Endometrial microvascular endothelial cells (primary cell): ENCODE measurements around the gene PPP1R12B. TPM values are rescaled to one million over a fixed set of nuclear protein-coding genes. Genes with fewer than 3 reads are reported as not detected.
"Not testable (repeated sequence)": the region's sequence is repeated elsewhere in the genome, so short reads cannot be mapped to it uniquely, and the experiment has no call there.

Experiments used
- in situ Hi-C: cut with HindIII; loops from 2 replicates; pipeline ENCODE4 v1.10.0; 2017; ENCODE audit warnings: low sequenced_read_pairs, low pct_unique_long_range_greater_than_20kb; ENCODE audit errors: inconsistent ontology term
- total RNA-seq: library from RNA; depleted of rRNA; stranded (reverse); fragments of >200 nt; gene quantifications from one replicate; pipeline ENCODE4 v1.2.3, GENCODE V29; 2015; ENCODE audit errors: inconsistent ontology term

Gene PPP1R12B
- total RNA-seq, 1 donor from 2014 or later = 6.8 TPM

DNA sequence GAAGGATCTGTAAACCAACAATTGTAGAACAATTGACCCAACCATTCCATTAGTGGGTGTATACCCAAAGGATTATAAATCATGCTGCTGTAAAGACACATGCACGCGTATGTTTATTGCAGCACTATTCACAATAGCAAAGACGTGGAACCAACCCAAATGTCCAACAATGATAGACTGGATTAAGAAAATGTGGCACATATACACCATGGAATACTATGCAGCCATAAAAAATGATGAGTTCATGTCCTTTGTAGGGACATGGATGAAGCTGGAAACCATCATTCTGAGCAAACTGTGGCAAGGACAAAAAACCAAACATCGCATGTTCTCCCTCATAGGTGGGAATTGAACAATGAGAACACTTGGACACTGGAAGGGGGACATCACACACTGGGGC lies 33.4 kb downstream of the PPP1R12B start:
- in situ Hi-C loops = not testable (repeated sequence)

DNA sequence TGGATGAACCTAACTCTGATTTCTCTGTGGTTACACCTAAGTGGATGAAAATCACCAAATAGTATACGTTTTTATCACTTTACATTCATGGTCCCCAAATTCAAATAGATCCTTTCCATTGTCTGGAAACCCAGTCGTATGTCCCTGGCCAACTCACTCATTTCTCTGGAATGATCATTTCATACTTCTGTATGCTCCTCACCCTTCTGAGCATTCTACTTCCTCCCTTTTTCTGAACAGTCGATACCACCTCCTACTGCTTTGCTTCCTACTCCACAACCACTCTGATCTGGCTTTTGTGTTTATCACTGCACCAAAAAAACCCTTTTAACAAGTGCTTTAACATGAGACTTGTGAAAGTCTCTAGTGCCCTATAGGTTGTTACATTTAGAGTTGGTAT lies 47.3 kb downstream of the PPP1R12B start:
- in situ Hi-C loops = not testable (repeated sequence)

DNA sequence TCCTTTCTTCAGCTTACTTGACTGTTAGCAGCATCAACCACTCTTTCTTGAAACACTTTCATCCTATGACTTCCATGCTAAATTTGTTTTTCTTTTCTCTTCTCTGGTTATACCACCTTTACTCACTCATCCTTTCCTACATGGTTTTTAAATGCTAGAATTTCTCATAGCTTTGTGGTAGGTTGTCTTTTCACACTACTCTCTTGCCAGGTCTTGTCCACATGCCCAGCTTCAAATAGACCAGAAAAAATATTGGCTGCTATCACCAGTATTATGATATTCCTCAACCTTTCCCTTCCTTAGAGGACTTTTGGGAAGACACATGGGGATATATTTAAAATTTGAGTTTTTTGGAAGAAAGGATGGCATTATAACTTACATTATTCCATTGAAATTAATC lies 48.8 kb downstream of the PPP1R12B start:
- in situ Hi-C loops = no loop called here

DNA sequence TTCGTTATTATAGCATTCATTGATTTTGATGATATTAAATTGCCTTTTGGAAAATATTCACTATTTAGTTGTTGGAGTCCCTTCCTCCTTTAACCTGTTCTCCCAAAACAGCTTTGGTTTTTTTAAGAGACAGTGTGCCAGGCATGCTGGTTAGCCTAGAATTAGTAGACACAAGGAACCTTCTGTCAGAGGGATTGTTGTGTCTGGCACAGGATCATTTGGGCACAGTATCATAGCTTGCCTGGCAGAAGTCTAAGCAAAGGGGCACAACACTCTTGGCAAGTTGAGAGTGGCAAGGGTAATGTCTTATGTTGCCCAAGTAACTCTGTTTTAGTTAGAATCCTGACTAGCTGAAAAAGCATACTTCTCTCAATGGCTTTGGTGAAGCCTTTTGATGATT lies 49.9 kb downstream of the PPP1R12B start:
- in situ Hi-C loops = not testable (repeated sequence)

DNA sequence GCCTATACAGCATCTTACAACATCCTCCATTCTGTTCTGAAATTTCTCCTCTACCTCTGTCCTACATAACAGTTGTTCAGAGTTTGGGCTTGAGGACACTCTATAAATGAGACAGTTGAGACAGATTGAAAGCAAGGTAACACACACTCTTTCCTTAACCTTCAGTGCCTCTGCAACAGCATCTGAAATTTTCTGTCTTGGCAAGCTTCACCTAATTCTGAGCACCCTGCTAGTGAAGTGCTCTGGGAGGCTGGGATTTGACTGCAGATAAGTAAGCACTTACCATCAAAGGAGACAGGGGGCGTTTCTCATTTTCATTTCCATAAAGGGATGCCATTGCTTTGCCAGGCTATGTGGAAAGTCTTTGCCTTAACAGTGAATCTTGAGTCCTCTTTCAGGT lies 53.3 kb downstream of the PPP1R12B start:
- in situ Hi-C loops = not testable (repeated sequence)

DNA sequence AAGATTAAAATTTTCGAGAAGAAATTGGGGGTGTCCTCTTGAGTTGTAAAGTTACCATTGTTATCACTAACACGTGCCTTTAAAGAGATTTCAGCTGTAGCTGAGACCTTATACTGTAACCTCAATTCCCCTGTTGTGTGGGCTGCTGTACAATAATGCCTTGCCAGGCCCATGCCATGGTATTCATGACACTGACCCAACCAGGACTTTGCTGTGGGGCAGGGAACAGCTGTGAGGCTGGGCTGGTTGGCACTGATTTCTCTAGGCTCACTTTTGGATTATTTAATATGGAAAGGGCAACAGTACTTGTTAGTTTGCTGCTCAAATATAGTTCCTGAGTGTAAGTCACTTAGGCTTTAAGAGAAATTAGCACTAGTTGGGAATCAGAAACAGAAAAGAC lies 54.9 kb downstream of the PPP1R12B start:
- in situ Hi-C loops = not testable (repeated sequence)

DNA sequence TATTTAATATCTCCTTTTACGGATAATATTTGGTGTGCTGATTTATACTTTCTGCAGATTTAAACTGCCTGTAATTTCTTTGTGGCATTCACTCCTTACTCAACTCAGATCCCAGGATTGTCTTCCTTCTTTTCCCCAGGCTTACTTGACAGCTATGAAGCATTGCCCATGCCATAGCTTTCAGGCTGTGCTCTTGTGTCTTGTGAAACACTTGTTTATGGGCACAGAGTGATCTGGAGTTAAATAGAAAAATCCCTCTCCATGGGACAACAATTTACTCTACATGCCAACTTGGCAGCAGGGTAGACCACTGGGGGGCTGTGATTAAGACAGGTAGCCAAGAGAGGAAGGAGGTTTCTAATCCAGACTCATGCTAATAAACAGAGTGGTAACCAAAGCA lies 57.4 kb downstream of the PPP1R12B start:
- in situ Hi-C loops = no loop called here

DNA sequence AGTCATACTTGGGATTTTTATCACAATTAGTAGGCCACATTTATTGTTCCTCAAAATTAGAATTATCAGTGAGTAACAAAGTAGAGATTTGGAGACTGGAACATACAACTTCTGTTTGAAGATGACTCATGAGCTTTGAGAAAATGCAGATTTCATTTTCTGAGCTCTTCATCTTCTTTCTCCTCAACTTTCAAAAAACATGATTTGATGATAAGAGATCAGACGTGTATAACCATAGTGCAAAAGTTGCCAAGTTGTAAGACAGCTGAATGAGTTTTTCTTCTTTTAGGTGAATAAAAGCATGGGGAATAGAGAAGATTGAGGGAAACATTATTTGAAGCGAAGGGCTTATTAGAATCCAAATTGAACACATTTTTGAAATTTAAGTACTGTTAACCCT lies 58.4 kb downstream of the PPP1R12B start:
- in situ Hi-C loops = not testable (repeated sequence)

DNA sequence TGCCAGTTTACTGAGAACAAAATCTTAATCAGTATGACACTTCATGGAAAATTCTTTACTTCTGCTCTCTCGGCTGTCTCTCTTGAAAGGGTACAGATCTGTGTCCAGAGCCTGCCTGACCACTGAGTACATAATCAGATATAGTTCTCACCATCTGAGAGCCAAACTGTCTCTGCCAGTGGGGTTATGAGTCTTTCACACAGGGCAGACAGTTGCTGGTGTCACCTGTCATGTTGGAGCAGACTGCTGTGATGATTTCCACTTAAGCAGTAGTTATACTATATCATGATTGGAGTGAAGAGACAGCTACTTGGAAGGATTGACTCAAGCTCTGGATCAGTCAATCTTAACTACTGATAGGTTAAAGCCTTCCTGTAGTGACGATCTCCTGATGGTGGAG lies 58.9 kb downstream of the PPP1R12B start:
- in situ Hi-C loops = not testable (repeated sequence)

DNA sequence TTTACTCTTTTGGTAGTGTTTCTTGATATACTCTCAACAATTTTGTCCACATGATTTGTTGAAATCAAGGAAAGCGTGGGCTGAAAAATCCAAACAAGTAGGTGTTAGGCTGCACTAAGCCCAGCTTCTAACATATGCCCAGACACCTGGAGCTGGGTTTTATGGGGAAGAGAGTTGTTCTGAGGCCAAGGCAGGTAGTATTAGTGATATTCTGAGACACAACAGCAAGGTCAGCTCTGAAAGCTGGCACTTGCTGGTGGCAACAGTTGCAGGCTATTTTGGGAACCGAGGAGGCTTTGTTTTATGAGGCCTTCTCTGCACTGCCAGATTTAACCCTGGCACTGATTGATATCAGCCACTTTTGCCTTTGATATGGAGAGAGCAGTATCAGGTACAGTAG lies 61.8 kb downstream of the PPP1R12B start:
- in situ Hi-C loops = not testable (repeated sequence)

DNA sequence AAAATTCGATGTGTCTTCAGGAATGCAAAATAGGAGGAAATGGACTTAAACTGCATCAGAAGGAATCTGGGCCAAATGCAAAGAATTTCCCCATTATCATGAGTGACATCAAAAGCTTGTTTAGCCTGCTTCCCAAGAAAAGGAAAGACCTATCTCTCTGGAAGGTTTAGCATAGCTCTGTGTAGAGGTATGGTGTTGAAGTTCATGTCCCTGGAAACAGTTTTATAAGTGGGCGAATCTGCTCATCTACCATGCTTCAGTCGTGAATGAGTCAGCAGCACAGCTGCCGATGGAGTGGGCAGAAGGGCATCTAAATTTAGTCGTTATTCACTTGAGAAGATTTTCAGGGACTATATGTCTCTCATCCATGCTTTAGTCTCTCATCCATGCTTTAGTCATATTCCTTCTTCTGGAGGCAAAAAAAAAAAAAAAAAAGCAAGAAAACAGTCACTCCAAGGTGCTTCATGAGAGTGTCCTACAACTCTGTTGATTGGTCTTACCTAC lies 62.4 kb downstream of the PPP1R12B start:
- in situ Hi-C loops = not testable (repeated sequence)

DNA sequence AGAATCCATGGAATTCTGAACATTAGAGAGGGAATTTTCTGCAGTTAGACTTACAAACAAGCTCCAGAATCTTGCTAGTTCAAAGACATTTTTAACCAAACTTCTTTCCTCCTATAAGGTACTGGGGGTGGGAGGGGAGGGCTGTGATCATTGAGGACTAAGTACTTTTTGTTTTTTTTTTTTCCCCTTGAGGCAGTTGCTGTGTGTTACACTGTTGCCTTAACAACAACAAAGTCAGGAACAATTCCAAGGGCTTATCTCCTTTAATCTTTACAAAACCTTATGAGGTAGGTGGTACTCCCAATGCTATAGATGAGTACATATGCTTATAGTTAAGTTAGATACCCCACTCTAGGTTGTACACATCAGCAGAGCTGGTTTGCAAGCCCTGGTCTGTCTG lies 62.9 kb downstream of the PPP1R12B start:
- in situ Hi-C loops = no loop called here

DNA sequence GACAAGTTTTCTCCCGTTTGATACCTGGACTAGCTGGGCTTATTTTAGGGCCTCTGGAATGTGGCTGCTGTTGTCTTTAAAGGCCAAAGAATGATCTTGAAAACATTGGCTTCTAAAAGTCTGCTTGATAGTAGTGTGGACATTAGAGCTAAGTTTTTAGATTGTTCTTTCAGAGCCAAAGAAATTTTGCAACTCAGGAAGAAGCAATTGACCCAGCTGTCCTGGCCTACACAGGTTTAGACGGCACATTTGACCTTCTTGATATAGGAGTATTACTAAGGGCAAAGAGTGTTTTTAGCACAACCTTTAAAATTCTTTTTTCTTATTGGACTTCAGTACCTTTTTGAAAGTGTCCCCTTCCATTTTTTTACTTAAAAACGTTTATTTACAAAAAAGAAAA lies 63.9 kb downstream of the PPP1R12B start:
- in situ Hi-C loops = not testable (repeated sequence)

DNA sequence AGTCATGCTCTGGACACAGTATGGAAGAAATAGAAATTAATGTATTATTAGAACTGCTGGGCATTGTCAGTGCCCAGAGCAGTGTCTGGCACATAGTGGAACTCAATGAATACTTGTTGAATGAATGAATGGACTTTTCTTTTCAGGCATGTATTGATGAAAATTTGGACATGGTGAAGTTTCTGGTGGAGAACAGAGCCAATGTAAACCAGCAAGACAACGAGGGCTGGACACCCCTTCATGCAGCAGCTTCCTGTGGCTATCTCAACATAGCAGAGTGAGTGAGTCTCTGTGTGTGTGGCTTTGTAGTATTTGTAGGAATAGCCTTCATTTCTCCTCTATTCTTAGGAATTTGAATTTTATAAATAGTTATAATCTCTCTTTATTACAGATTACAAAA lies 68.1 kb downstream of the PPP1R12B start:
- in situ Hi-C loops = no loop called here

DNA sequence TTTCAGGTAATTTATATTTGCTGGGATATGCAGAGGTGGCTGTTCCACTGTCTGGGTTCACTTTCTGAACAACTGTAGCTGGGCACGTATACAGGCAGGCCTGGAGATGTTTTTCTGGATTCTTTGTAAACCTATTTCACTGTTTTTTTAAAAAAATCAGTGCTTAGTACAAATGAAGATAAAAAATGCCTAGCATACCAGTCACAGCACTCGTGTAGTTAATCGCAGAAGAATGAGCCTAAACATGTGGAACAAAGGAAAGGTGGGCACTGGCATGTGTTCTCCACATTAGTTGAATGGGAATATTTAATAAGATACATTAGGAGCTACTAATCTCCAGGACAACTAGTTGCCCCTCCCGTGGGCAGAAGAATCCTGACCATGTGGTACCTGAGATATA lies 68.6 kb downstream of the PPP1R12B start:
- in situ Hi-C loops = not testable (repeated sequence)

DNA sequence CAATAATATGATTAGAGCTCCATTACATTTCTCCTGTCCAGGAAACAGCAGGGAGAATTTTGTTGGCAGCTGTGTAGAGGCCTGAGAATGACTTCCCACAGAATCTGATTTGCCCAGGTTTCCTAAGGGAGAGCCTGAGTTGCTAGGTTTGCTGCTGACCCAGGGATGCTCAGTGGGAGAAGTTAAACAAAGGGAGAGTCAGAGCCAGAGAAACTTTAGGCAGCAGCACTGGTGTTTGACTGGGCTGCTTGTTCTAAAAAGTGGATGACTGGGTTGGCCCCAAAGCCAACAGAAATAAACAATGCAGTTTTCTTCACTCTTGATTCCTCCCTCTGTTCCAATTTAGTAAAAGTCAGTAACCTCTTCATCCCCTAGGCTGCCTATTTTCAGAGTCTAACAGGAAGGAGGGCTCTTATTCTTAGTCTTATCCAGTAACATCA lies 69.3 kb downstream of the PPP1R12B start:
- in situ Hi-C loops = not testable (repeated sequence)

DNA sequence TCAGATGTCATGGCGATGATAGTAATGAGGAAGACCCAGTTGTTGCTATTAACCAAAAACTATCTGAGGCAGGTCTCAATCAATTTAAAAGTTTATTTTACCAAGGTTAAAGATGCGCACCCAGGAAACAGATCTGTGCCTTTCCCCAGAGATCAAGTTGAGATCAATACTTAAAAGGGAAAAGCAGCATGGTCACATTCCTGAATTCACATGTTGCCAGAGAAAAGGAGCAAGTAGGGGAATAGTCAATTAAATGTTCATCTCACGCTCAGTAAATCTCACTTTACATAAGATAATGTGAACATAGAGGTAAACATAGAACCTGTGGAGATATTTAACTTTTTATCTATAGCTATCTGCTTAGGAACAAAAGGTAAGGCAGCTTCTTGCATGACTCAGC lies 71.2 kb downstream of the PPP1R12B start:
- in situ Hi-C loops = not testable (repeated sequence)

DNA sequence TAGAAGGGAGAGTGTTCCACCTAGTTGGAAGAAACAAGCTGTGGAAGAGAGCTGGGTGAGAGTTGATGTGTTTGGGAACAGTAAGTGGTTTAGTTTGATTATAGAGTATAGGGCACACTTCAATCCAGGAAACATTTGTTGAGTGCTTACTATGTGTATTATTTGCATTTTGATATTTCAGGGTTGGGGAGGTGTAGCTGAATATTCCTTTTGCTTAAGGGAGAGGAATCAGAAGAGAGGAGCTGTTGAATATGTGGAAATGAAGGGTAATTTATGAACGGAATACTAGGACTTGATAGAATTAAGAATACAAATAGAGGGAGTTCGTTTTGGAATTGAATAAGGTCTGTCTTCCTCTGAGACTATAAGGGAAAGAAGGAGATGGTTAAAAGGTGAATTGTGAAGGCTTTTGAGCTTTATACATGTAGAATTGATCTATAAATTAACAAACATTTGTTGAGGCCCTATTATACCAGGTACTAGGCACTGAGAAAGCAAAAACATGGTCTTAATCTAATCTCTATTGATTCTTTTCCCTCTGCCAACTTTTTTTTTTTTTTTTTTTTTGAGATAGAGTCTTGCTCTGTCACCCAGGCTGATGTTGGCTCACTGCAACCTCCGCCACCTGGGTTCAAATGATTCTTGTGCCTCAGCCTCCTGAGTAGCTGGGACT lies 72.1 kb downstream of the PPP1R12B start:
- in situ Hi-C loops = not testable (repeated sequence)

DNA sequence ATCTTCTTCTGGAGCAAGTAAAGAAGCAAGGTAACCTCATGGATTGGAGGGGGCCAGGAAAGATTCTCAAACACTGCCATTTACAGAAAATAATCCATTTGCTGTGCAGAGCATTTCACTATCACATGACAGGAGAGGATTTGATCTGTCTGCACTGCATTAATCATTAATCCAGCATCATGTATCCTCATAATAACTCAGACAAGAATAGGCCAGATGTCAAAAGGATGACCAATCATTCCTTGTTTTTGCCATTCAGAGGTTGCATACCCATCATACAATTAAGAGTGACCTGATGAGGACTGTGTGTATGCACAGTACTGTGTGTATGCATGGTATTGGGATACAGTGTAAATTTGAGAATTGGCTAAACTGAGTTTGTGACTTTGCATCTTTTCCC lies 74.2 kb downstream of the PPP1R12B start:
- in situ Hi-C loops = not testable (repeated sequence)

DNA sequence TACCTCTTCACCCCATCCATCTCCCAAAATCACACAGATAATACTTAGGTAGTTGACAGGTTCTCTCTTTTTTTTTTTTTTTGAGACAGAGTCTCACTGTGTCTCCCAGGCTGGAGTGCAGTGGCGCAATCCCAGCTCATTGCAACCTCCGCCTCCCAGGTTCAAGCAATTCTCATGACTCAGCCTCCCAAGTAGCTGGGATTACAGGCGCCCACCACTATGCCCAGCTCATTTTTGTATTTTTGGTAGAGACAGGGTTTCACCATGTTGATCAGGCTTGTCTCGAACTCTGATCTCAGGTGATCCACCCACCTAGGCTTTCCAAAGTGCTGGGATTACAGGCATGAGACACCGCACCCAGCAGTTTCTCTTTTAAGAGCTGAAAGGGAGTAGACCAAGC lies 75.8 kb downstream of the PPP1R12B start:
- in situ Hi-C loops = not testable (repeated sequence)

DNA sequence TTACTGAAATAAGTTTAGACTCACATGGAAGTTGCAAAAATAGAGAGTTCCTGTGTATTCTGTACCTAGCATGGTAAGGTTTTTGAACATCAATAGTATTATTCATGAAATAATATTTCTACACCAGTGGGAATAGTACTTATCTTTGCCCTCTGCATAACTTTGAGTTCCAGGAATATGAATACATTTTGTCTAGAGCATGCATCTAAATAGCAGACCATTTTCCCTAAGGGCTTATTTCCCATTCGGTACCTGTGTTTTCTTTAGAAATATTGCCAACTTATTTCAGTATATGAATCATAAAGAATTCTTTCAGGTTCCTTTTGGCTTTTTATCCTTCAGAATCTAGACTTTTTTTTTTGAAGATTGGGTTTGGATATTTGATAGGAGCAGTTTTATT lies 81.6 kb downstream of the PPP1R12B start:
- in situ Hi-C loops = not testable (repeated sequence)
